NCI-H524 treated with DMSO at 0.1 percent for 48 hours (cell line): Measurements from ENCODE around the gene TFCP2L1.
A peak's percentile ranks its signal among the peaks of the same experiment; 100 is the strongest.
"Not testable (repeated sequence)": the region's sequence is repeated elsewhere in the genome, so short reads cannot be mapped to it uniquely, and the experiment has no call there.

Experiments used
- DNase-seq: peaks from one replicate; lab custom pipeline; 2025; lab: John Stamatoyannopoulos, UW

The TFCP2L1 gene

GRCh38 chr2:121284463-121285449, at the start of gene TFCP2L1:
Gene TFCP2L1, minus strand, starts transcription at chr2:121285202. Its CDS starts 93 bp downstream, at chr2:121285109.
- DNase-seq, result no peak

GRCh38 chr2:121333834-121334558, 49.0 kb upstream of the TFCP2L1 start:
- DNase-seq, result no peak

- DNase-seq, result no peak
Observed at GRCh38 chr2:121333231-121333630, 48.2 kb upstream of the TFCP2L1 start.

GRCh38 chr2:121331324-121331723, 46.3 kb upstream of the TFCP2L1 start:
- DNase-seq, result not testable (repeated sequence)

- no peak for DNase-seq
Observed at GRCh38 chr2:121330921-121331320, 45.9 kb upstream of the TFCP2L1 start.

- DNase-seq, result no peak
Observed at GRCh38 chr2:121329786-121330185, 44.8 kb upstream of the TFCP2L1 start.

- DNase-seq, result no peak
Observed at GRCh38 chr2:121326628-121327027, 41.6 kb upstream of the TFCP2L1 start.

GRCh38 chr2:121324601-121325000, 39.6 kb upstream of the TFCP2L1 start:
- no peak for DNase-seq

- DNase-seq, result no peak
Observed at GRCh38 chr2:121321476-121321875, 36.5 kb upstream of the TFCP2L1 start.

- no peak for DNase-seq
Observed at GRCh38 chr2:121319941-121320340, 34.9 kb upstream of the TFCP2L1 start.

GRCh38 chr2:121316986-121317385, 32.0 kb upstream of the TFCP2L1 start:
- DNase-seq, result no peak

GRCh38 chr2:121313701-121314100, 28.7 kb upstream of the TFCP2L1 start:
- DNase-seq, result not testable (repeated sequence)

- no peak for DNase-seq
Observed at GRCh38 chr2:121309801-121310200, 24.8 kb upstream of the TFCP2L1 start.

- DNase-seq, result no peak
Observed at GRCh38 chr2:121309323-121309722, 24.3 kb upstream of the TFCP2L1 start.

- no peak for DNase-seq
Observed at GRCh38 chr2:121307048-121307447, 22.0 kb upstream of the TFCP2L1 start.

- DNase-seq, result no peak
Observed at GRCh38 chr2:121304941-121305340, 19.9 kb upstream of the TFCP2L1 start.

GRCh38 chr2:121303531-121304263, 18.7 kb upstream of the TFCP2L1 start:
- DNase-seq, result no peak

- DNase-seq, result not testable (repeated sequence)
Observed at GRCh38 chr2:121301190-121301589, 16.2 kb upstream of the TFCP2L1 start.

GRCh38 chr2:121298476-121298875, 13.5 kb upstream of the TFCP2L1 start:
- no peak for DNase-seq

- DNase-seq, result not testable (repeated sequence)
Observed at GRCh38 chr2:121297866-121298265, 12.9 kb upstream of the TFCP2L1 start.

GRCh38 chr2:121297217-121297830, 12.3 kb upstream of the TFCP2L1 start:
- DNase-seq, result peak; percentile 12
